GM19238 (cell line): ENCODE measurements around the gene PDLIM7.

ENCODE experiments used
- DNase-seq: peaks from one replicate; pipeline ENCODE4 v3.0.0; 2011; ENCODE audit warnings: low spot score; ENCODE audit not compliant: insufficient read length

The PDLIM7 gene

GRCh38 chr5:177445917-177446199 is 51.5 kb downstream of the PDLIM7 start:
- no peak for DNase-seq

GRCh38 chr5:177445052-177445916 is 52.1 kb downstream of the PDLIM7 start:
- no peak for DNase-seq

DNA sequence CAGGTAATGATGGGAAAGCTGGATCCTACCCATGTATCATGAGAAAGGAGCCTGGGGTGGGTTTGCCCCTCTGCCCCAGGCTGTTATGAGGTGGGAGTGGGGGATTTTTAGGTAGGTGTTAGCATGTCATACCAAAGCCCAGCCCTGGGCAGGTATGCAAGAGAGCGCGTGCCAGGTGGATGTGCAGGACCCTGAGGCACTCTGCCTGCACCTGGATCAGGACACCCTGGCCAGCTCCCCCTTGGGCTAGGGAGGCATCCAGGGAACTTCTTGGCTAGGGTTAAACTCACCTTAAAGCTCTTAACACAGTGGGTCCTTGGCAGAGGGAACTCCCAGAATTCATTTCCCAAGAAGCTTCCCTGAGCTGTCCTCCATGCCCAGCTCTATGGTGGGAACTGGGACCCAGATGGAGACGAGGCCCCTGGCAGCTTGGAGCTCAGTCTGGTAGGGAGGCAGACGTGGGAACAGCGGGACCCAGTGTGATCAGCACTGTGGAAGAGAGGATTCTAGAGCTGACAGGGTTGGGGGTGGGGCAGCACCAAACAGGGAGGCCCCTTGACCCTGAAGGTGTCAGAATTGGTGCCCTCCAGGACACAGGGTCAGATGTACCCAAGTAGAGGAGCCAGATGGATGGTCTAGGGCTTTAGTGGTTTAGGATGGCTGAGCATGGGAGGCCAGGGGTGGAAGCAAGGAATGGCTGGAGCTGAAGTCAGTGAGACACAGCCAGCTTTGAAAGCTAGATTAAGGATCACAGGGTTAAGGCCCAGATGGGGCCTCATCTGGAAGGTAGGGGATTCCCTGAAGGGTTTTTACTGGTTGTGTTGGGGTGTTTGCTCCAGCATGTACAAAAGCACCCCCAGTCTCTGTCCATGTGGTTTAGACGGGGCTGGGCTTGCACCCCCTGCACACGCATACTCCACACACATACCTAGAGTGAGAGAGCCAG is 53.0 kb downstream of the PDLIM7 start:
- DNase-seq: no peak

DNA sequence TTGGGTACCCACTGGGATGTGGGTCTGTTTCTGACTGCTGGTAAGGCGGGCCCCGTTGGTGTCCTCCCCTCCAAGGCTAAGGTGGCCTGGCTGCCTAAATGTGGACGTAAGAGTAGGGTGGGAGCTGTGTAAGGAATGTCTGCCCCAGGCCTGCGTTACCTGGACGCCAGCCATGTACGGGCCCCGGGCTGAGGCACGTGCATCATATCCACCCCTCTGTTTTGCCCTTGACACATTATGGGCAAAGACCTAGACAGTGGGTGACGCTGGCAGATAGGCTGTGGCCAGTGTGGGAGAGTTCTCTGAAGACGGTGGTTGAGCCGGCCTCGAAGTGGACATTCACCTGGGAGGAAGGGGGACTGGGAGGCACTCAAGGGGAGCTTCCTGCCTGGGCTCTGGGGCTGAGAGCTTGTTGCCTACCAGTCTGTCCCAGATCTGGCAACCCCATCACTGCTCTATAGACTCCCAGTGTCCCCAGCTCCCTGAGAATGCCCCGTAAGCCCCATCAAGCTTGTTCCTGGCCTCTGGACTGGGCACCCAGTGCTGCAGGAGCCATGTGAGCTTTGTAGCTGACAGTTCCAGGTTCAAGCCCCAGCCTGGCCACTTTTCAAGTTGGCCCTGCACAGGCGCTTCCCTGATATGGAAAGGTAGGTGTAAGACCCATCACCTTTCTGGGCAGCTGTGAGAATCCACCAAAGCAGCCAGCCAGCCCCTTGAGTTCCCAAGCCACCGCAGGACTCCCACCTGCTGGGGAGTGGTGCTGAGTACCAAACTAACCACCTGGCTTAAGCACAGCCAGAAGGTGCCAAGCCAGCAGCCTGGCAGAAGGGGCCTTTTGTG is 54.0 kb downstream of the PDLIM7 start:
- DNase-seq: no peak

- no peak for DNase-seq
Measured at GRCh38 chr5:177442066-177442826, 55.2 kb downstream of the PDLIM7 start.

GRCh38 chr5:177440990-177441780 is 56.2 kb downstream of the PDLIM7 start:
- DNase-seq: no peak

DNA sequence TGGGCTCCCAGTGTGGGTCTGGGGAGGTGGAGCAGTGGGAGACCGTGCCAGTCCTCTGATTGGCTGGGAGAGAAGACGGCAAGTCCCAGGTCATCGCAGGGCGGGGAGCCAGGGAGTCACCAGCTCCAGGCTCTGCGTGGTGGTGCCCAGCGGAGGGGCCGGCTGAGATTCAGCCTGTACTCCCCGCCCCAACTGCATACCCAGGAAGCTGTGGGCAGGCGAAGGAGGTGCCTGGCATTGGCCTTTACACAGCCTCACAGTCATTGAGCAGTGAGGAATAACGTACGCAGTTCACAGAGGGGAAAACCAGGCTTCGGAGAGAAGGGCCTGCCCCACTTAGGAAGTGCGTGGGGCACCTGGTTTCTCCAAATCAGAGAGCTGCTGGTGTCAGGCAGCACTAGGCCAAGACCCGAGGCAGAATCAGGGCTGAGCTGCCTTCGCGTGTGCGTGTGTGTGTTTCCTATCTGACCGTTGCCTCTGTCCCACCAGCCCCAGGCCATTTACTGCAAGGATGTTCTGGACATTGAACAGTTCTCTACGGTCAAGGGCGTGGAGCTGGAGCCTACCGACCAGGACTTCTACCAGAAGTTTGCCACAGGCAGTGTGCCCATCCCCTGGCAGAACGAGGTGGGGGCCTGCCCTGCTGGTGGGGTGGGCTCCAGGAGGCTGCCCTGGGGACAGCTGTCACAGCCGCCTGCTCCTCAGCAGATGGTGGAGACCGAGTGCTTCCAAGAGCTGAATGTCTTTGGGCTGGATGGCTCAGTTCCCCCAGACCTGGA is 57.0 kb downstream of the PDLIM7 start:
- DNase-seq: no peak

DNA sequence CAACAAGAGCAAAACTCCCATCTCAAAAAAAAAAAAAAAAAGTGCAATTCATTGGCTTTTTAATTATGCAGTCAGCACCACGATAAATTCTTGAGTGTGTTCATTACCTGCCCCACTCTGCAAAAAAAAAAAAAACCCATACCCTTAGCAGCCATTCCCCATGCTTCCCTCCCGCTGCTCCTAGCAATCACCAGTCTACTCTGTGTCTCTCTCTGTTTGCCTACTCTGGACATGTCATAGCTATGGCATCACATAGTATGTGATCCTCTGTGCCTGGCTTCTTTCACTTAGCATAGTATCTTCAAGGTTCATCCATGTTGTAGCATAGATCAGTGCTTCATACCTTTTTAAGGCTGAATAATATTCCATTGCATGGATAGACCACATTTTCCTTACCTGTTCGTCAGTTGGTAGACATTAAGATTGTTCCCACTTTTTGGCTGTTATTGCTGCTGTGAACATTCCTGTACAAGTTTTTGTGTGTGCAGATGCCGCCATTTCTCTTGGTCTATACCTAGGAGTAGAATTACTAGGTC is 57.8 kb downstream of the PDLIM7 start:
- DNase-seq: no peak

- no peak for DNase-seq
Measured at GRCh38 chr5:177438468-177438867, 58.9 kb downstream of the PDLIM7 start.

DNA sequence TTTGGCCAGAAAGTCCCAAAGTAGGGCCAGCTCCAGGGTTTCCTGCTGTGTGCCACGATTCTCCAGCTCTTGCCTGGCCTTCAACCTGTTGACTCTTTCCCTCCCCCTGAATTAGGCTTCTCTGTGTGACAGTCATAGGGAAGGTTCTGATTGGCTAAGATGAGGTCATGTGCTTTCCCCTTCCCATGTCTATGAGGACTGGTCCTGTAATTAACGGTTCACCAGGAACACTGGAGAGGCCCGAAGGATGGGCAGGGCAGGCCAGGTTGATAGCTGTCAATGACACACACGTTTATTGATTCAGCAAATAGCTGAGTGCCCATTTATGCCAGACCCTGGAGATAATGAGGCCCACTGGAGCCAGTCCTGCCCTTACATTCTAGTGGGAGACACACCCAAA is 59.8 kb downstream of the PDLIM7 start:
- no peak for DNase-seq

DNA sequence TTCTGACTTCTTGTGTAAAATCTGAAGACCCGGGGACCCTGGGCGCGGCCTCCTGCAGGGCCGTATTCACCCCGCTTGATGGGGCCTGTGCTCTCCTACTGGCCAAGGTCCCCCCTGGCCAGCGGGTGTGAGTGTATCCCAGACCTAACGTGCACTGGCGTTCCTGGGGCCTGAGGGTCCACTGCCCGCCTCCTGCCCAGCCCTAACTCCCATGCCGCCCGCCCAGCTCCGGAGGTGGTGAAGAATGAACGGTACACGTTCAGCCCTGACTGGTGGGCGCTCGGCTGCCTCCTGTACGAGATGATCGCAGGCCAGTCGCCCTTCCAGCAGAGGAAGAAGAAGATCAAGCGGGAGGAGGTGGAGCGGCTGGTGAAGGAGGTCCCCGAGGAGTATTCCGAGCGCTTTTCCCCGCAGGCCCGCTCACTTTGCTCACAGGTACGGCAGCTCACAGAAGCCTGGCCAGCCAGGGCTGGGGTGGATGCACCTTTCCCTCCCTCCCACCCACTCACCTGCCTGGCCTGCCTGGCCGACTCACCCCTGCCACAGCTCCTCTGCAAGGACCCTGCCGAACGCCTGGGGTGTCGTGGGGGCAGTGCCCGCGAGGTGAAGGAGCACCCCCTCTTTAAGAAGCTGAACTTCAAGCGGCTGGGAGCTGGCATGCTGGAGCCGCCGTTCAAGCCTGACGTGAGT is 61.4 kb downstream of the PDLIM7 start:
- DNase-seq: no peak

DNA sequence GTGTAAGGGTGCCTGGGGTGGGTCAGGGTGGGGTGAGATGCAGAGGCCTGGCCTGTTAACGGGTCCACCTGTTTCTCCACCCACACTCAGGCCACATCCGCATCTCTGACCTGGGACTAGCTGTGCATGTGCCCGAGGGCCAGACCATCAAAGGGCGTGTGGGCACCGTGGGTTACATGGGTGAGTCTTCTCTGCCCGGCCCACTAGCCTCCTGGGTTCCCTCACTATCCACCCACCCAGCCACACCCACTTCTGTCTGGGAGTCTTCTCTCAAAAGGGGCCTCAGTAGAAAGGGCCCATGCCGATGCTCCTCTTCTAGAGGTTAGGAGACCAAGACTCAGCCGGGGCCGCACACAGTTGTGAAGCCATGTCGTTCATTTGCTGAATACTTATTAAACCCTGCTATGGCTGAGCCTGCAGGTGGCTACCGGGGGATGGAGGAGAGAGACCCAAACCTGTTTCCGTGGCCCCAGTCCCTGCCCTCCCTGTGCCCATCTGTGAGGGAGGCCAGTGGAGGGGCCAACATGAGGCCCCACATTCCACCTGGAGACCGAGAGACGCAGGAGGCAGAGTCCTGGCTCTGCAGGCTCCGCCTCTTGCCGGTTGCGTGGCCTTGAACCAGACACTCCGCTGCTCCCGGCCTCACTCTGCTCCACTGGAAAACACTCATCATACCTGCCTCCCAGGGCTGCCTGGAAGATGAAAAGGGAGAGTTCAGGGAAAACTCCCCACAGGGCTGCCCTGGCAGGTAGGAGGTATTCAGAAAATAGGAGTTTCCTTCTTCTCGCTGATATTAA is 62.3 kb downstream of the PDLIM7 start:
- no peak for DNase-seq

GRCh38 chr5:177434437-177434836 is 63.0 kb downstream of the PDLIM7 start:
- no peak for DNase-seq

DNA sequence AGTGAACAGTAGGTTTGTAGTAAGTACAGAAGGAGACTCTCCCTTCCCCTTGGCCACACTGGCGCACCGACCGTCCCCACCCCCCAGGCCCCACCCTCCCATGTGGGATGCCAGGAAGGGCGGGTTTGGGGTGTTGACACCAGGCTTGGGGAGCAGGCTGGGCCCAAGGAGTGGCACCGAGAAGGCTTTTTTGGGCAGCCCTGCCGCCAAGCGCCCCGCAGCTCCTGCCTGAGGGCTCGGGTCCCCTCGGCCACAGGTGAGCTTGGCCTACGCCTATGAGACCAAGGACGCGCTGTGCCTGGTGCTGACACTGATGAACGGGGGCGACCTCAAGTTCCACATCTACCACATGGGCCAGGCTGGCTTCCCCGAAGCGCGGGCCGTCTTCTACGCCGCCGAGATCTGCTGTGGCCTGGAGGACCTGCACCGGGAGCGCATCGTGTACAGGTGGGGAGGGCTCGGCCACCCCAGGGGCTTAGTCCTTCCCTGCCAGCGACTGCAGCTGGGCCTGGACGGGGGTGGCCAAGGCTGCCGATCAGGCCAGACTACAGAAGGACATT is 63.7 kb downstream of the PDLIM7 start:
- DNase-seq: no peak
